Mesendoderm (in vitro differentiated cells): ENCODE data around the gene ASTN2.
A peak's percentile ranks its signal among the peaks of the same experiment; 100 is the strongest.

Source experiments
- DNase-seq: peaks from one replicate; pipeline ENCODE4 v3.0.0; 2013
- H2AK5ac ChIP-seq: 2 replicates; pipeline ENCODE4 v1.6.1; 2013; ENCODE audit warnings: low read length, inconsistent platforms
- H2BK120ac ChIP-seq: 2 replicates; pipeline ENCODE4 v1.6.1; 2013; ENCODE audit warnings: low read depth, mild to moderate bottlenecking, low read length, moderate library complexity, mixed read lengths
- H2BK15ac ChIP-seq: replicated peaks from 2 replicates; pipeline ENCODE4 v1.6.1; 2013; ENCODE audit warnings: low read depth, mild to moderate bottlenecking, moderate library complexity
- H2BK5ac ChIP-seq: 2 replicates; pipeline ENCODE4 v1.6.1; 2013; ENCODE audit warnings: low read length, inconsistent platforms
- H3K18ac ChIP-seq: 2 replicates; pipeline ENCODE4 v1.6.1; 2013; ENCODE audit warnings: mild to moderate bottlenecking, low read length, mixed read lengths
- H3K23ac ChIP-seq: one replicate; pipeline ENCODE4 v1.6.1; 2013; ENCODE audit warnings: low read length
- H3K27ac ChIP-seq: 2 replicates; pipeline ENCODE4 v1.5.1; 2013; ENCODE audit warnings: low read depth, mild to moderate bottlenecking, inconsistent platforms, low read length, moderate library complexity
- H3K27me3 ChIP-seq: 2 replicates; pipeline ENCODE4 v1.6.1; 2013; ENCODE audit warnings: low read length, control low read depth, mild to moderate bottlenecking, inconsistent platforms; ENCODE audit not compliant: insufficient read depth, poor library complexity
- H3K36me3 ChIP-seq: 2 replicates; pipeline ENCODE4 v1.6.1; 2013; ENCODE audit warnings: low read length, inconsistent platforms; ENCODE audit not compliant: control insufficient read depth, insufficient read depth
- H3K4ac ChIP-seq: one replicate; pipeline ENCODE4 v1.6.1; 2013; ENCODE audit warnings: low read depth, mild to moderate bottlenecking, low read length, moderate library complexity
- H3K4me1 ChIP-seq: 2 replicates; pipeline ENCODE4 v1.6.1; 2013; ENCODE audit warnings: low read depth, low read length, inconsistent platforms; ENCODE audit not compliant: control insufficient read depth
- H3K4me2 ChIP-seq: 2 replicates; pipeline ENCODE4 v1.6.1; 2013; ENCODE audit warnings: low read length
- H3K4me3 ChIP-seq: 2 replicates; pipeline ENCODE4 v1.5.1; 2013; ENCODE audit warnings: mild to moderate bottlenecking, low read length
- H3K56ac ChIP-seq: one replicate; pipeline ENCODE4 v1.6.1; 2013; ENCODE audit warnings: low read length
- H3K79me1 ChIP-seq: 2 replicates; pipeline ENCODE4 v1.6.1; 2013; ENCODE audit warnings: low read length, inconsistent platforms
- H3K79me2 ChIP-seq: 2 replicates; pipeline ENCODE4 v1.6.1; 2013; ENCODE audit warnings: mild to moderate bottlenecking, low read length; ENCODE audit not compliant: control insufficient read depth, insufficient read depth
- H3K9ac ChIP-seq: 2 replicates; pipeline ENCODE4 v1.6.1; 2013; ENCODE audit warnings: low read length, inconsistent platforms
- H4K5ac ChIP-seq: one replicate; pipeline ENCODE4 v1.6.1; 2013; ENCODE audit warnings: low read length
- H4K8ac ChIP-seq: one replicate; pipeline ENCODE4 v1.6.1; 2013; ENCODE audit warnings: low read depth, mild to moderate bottlenecking, control low read depth, low read length, moderate library complexity
- WGBS: extraction: QIAGEN DNeasy Blood & Tissue Kit; methylation state at CpG from one replicate; pipeline ENCODE4 v1.1.7; 2013; ENCODE audit warnings: low lambda C conversion rate, missing lambda C conversion rate; ENCODE audit not compliant: insufficient coverage; ENCODE audit errors: extremely low coverage; 5-methylcytosine and 5-hydroxymethylcytosine counted together

Gene ASTN2

GRCh38 chr9:117317192-117317591, 97.7 kb downstream of the ASTN2 start:
- Histone ChIP-seq H3K36me3 (no peaks in the 10 kb centered on the region), H2BK120ac (no peak overlapping the region), H2AK5ac (no peak overlapping the region), H3K9ac (no peak overlapping the region), H3K56ac (no peak overlapping the region), H3K27ac (no peak overlapping the region), H2BK5ac (no peak overlapping the region), H4K5ac (no peak overlapping the region), H3K4ac (no peak overlapping the region), H3K79me1 (no peaks in the 10 kb centered on the region), H3K4me2 (no peak overlapping the region), H3K18ac (no peak overlapping the region), H3K27me3 (no peaks in the 10 kb centered on the region), H2BK15ac (no peak overlapping the region), H3K79me2 (no peaks in the 10 kb centered on the region), H4K8ac (no peak overlapping the region), H3K23ac (no peak overlapping the region), H3K4me3 (no peak overlapping the region), H3K4me1 (no peaks in the 10 kb centered on the region)
- no CpG with 5 or more reads among the region's 2 CpGs for WGBS
- DNase-seq, result no peak

- H2BK5ac ChIP-seq, result no peak overlapping the region
- no peak for DNase-seq
- H3K4me3 ChIP-seq, result no peak overlapping the region
- H3K79me2 ChIP-seq, result no peaks in the 10 kb centered on the region
- no peaks in the 10 kb centered on the region for H3K27me3 ChIP-seq
- H3K18ac ChIP-seq, result no peak overlapping the region
- H3K56ac ChIP-seq, result no peak overlapping the region
- no peak overlapping the region for H3K4ac ChIP-seq
- H3K79me1 ChIP-seq, result no peaks in the 10 kb centered on the region
- no peak overlapping the region for H3K23ac ChIP-seq
- H3K4me2 ChIP-seq, result no peak overlapping the region
- no peak overlapping the region for H2BK120ac ChIP-seq
- H3K27ac ChIP-seq, result no peak overlapping the region
- H2AK5ac ChIP-seq, result no peak overlapping the region
- no peak overlapping the region for H3K9ac ChIP-seq
- H4K8ac ChIP-seq, result no peak overlapping the region
- no peaks in the 10 kb centered on the region for H3K4me1 ChIP-seq
- H3K36me3 ChIP-seq, result no peaks in the 10 kb centered on the region
- no CpG with 5 or more reads among the region's 3 CpGs for WGBS
- no peak overlapping the region for H2BK15ac ChIP-seq
- H4K5ac ChIP-seq, result no peak overlapping the region
Observed at GRCh38 chr9:117315236-117315635, 99.6 kb downstream of the ASTN2 start.

- H3K27me3 ChIP-seq, result no peaks in the 10 kb centered on the region
- no peak overlapping the region for H2AK5ac ChIP-seq
- H3K27ac ChIP-seq, result no peak overlapping the region
- H3K23ac ChIP-seq, result no peak overlapping the region
- no peaks in the 10 kb centered on the region for H3K36me3 ChIP-seq
- no CpG with 5 or more reads among the region's 2 CpGs for WGBS
- H2BK5ac ChIP-seq, result no peak overlapping the region
- H3K4me2 ChIP-seq, result no peak overlapping the region
- no peak overlapping the region for H3K9ac ChIP-seq
- H2BK120ac ChIP-seq, result no peak overlapping the region
- no peak overlapping the region for H3K4me3 ChIP-seq
- no peak overlapping the region for H2BK15ac ChIP-seq
- DNase-seq, result peak; percentile 3
- H4K8ac ChIP-seq, result no peak overlapping the region
- no peak overlapping the region for H3K4ac ChIP-seq
- no peak overlapping the region for H3K18ac ChIP-seq
- H3K56ac ChIP-seq, result no peak overlapping the region
- no peaks in the 10 kb centered on the region for H3K4me1 ChIP-seq
- H4K5ac ChIP-seq, result no peak overlapping the region
- no peaks in the 10 kb centered on the region for H3K79me1 ChIP-seq
- H3K79me2 ChIP-seq, result no peaks in the 10 kb centered on the region
Observed at GRCh38 chr9:117313989-117314388, 100.9 kb downstream of the ASTN2 start.

- Histone ChIP-seq H3K36me3 (no peaks in the 10 kb centered on the region), H2BK5ac (no peak overlapping the region), H3K56ac (no peak overlapping the region), H4K8ac (no peak overlapping the region), H3K4me2 (no peak overlapping the region), H2BK120ac (no peak overlapping the region), H2BK15ac (no peak overlapping the region), H3K4me3 (no peak overlapping the region), H3K23ac (no peak overlapping the region), H3K79me2 (no peaks in the 10 kb centered on the region), H3K9ac (no peak overlapping the region), H3K27ac (no peak overlapping the region), H3K79me1 (no peaks in the 10 kb centered on the region), H4K5ac (no peak overlapping the region), H3K27me3 (no peaks in the 10 kb centered on the region), H3K4ac (no peak overlapping the region), H2AK5ac (no peak overlapping the region), H3K18ac (no peak overlapping the region), H3K4me1 (no peaks in the 10 kb centered on the region)
- DNase-seq, result no peak
- no CpG with 5 or more reads among the region's 3 CpGs for WGBS
Observed at GRCh38 chr9:117307701-117308100, 107.2 kb downstream of the ASTN2 start.

GRCh38 chr9:117306032-117306431, 108.8 kb downstream of the ASTN2 start:
- no peak overlapping the region for H2AK5ac ChIP-seq
- no peaks in the 10 kb centered on the region for H3K4me1 ChIP-seq

GRCh38 chr9:117305454-117305853, 109.4 kb downstream of the ASTN2 start:
- Histone ChIP-seq H4K5ac (no peak overlapping the region), H4K8ac (no peak overlapping the region), H3K18ac (no peak overlapping the region), H3K9ac (no peak overlapping the region), H3K79me1 (no peaks in the 10 kb centered on the region), H3K4ac (no peak overlapping the region), H3K23ac (no peak overlapping the region), H3K36me3 (no peaks in the 10 kb centered on the region), H3K4me3 (no peak overlapping the region), H3K79me2 (no peaks in the 10 kb centered on the region), H2BK120ac (no peak overlapping the region), H3K27me3 (no peaks in the 10 kb centered on the region), H2BK15ac (no peak overlapping the region), H3K4me1 (no peaks in the 10 kb centered on the region), H3K27ac (no peak overlapping the region), H3K56ac (no peak overlapping the region), H2AK5ac (no peak overlapping the region), H3K4me2 (no peak overlapping the region), H2BK5ac (no peak overlapping the region)
- no peak for DNase-seq
- no CpG with 5 or more reads among the region's 2 CpGs for WGBS

More at GRCh38 chr9:117306032-117306431, 108.8 kb downstream of the ASTN2 start:
- no CpG with 5 or more reads among the region's 3 CpGs for WGBS
- no peak overlapping the region for H2BK120ac ChIP-seq
- no peak for DNase-seq
- no peaks in the 10 kb centered on the region for H3K27me3 ChIP-seq
- no peak overlapping the region for H4K8ac ChIP-seq
- no peak overlapping the region for H2BK5ac ChIP-seq
- H3K4ac ChIP-seq, result no peak overlapping the region
- H3K79me2 ChIP-seq, result no peaks in the 10 kb centered on the region
- no peak overlapping the region for H3K4me3 ChIP-seq
- no peak overlapping the region for H2BK15ac ChIP-seq
- H4K5ac ChIP-seq, result no peak overlapping the region
- no peak overlapping the region for H3K27ac ChIP-seq
- no peak overlapping the region for H3K18ac ChIP-seq
- H3K79me1 ChIP-seq, result no peaks in the 10 kb centered on the region
- no peaks in the 10 kb centered on the region for H3K36me3 ChIP-seq
- no peak overlapping the region for H3K9ac ChIP-seq
- H3K23ac ChIP-seq, result no peak overlapping the region
- H3K56ac ChIP-seq, result no peak overlapping the region
- no peak overlapping the region for H3K4me2 ChIP-seq
